ENCODE measurements around the gene PLAAT3. TPM values are rescaled to one million over a fixed set of nuclear protein-coding genes. Genes with fewer than 3 reads are reported as not detected.

PLAAT3 gene
- total RNA-seq, 1 donor from 2014 or later: 15.5 TPM

DNA sequence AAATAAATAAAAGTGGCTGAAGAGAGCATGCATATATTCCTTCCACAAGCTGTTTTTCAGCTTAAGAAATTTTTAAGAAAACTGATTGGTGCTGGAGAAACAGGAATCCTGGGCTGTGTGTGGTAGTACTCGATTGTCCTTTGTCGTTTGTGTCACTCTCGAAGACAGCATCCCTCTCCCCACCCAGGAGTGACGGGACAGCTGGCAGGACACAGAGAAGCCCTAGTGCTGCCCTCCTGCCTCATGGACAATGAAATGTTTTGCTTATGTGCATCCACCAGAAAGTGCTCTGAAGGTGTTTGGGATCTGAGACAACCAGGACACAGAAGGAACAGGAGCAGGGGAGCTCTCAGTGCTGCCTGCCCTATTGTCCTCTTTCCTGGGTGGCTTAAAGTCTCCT is 64.8 kb downstream of the PLAAT3 start:
- H3K9me3 Mint-ChIP-seq (ENCODE audit: unreplicated experiment): peaks cover 2% of the 10 kb centered on the region
- H3K9ac ChIP-seq (ENCODE audit: low read length): no peak overlapping the region
- H3K27ac Mint-ChIP-seq (ENCODE audit: unreplicated experiment): no peak overlapping the region
- no peaks in the 10 kb centered on the region for H3K9me3 ChIP-seq (ENCODE audit: insufficient read depth, low read depth, low read length)
- no peak for DNase-seq (ENCODE audit: low read depth)
- TF ChIP-seq, protein P1, sequence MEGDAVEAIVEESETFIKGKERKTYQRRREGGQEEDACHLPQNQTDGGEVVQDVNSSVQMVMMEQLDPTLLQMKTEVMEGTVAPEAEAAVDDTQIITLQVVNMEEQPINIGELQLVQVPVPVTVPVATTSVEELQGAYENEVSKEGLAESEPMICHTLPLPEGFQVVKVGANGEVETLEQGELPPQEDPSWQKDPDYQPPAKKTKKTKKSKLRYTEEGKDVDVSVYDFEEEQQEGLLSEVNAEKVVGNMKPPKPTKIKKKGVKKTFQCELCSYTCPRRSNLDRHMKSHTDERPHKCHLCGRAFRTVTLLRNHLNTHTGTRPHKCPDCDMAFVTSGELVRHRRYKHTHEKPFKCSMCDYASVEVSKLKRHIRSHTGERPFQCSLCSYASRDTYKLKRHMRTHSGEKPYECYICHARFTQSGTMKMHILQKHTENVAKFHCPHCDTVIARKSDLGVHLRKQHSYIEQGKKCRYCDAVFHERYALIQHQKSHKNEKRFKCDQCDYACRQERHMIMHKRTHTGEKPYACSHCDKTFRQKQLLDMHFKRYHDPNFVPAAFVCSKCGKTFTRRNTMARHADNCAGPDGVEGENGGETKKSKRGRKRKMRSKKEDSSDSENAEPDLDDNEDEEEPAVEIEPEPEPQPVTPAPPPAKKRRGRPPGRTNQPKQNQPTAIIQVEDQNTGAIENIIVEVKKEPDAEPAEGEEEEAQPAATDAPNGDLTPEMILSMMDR (IDR thresholded peaks at IDR 0.05; ENCODE audit: insufficient read depth, low read depth, low read length): no peak
- TF ChIP-seq EZH2 (IDR thresholded peaks at IDR 0.05; ENCODE audit: insufficient read depth, low read length): no peak
- H2AFZ ChIP-seq (ENCODE audit: low read depth, low read length): no peak overlapping the region
- no peak for FAIRE-seq
- no peak overlapping the region for H3K4me2 ChIP-seq (ENCODE audit: low read length)
- H3K79me2 ChIP-seq (ENCODE audit: insufficient read depth, low read length): no peaks in the 10 kb centered on the region
- H3K27me3 ChIP-seq (ENCODE audit: insufficient read depth, low read length): no peaks in the 10 kb centered on the region
- no peaks in the 10 kb centered on the region for H3K36me3 ChIP-seq (ENCODE audit: insufficient read depth, low read length)
- peaks cover 4% of the 10 kb centered on the region for H3K27me3 Mint-ChIP-seq (ENCODE audit: low read depth, unreplicated experiment)
- H3K36me3 Mint-ChIP-seq (ENCODE audit: low read depth, unreplicated experiment): no peaks in the 10 kb centered on the region
- no peaks in the 10 kb centered on the region for H4K20me1 ChIP-seq (ENCODE audit: insufficient read depth, low read length)
- H3K4me1 ChIP-seq (ENCODE audit: insufficient read depth, low read length): no peaks in the 10 kb centered on the region
- no peak overlapping the region for H3K4me3 Mint-ChIP-seq (ENCODE audit: unreplicated experiment)
- no peak overlapping the region for H3K4me3 ChIP-seq (ENCODE audit: insufficient read depth, low read depth, low read length)
- H3K4me1 Mint-ChIP-seq (ENCODE audit: low read depth, unreplicated experiment): peaks cover 8% of the 10 kb centered on the region
- H3K27ac ChIP-seq (ENCODE audit: low read depth, low read length): no peak overlapping the region

DNA sequence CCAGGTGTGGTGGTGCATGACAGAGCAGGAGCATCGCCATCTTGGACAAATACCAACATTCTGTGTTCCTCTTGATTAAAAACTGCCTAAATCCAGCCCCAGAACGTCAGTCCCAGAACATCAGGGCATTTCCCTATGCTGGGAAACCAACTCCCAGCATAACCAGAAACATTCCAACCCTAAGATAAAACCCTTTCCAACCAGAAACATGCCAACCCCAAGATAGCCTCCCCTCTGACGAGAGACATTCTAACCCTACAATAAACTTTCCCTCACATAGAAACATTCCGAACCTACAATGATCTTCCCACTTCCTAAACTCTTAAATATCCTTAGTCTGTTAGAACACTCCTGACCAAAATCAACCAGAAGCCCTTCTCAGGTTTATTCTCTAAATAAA is 66.1 kb downstream of the PLAAT3 start:
- DNase-seq (ENCODE audit: low read depth): no peak
- H3K9me3 ChIP-seq (ENCODE audit: insufficient read depth, low read depth, low read length): no peaks in the 10 kb centered on the region
- peaks cover 4% of the 10 kb centered on the region for H3K27me3 Mint-ChIP-seq (ENCODE audit: low read depth, unreplicated experiment)
- no peak for FAIRE-seq
- H3K4me1 ChIP-seq (ENCODE audit: insufficient read depth, low read length): no peaks in the 10 kb centered on the region
- no peaks in the 10 kb centered on the region for H4K20me1 ChIP-seq (ENCODE audit: insufficient read depth, low read length)
- H3K79me2 ChIP-seq (ENCODE audit: insufficient read depth, low read length): no peaks in the 10 kb centered on the region
- no peak overlapping the region for H3K4me3 ChIP-seq (ENCODE audit: insufficient read depth, low read depth, low read length)
- H3K4me3 Mint-ChIP-seq (ENCODE audit: unreplicated experiment): no peak overlapping the region
- TF ChIP-seq, protein P1 (IDR thresholded peaks at IDR 0.05; ENCODE audit: insufficient read depth, low read depth, low read length): no peak
- TF ChIP-seq EZH2 (IDR thresholded peaks at IDR 0.05; ENCODE audit: insufficient read depth, low read length): no peak
- H3K36me3 ChIP-seq (ENCODE audit: insufficient read depth, low read length): no peaks in the 10 kb centered on the region
- H3K27me3 ChIP-seq (ENCODE audit: insufficient read depth, low read length): no peaks in the 10 kb centered on the region
- H3K9ac ChIP-seq (ENCODE audit: low read length): no peak overlapping the region
- H3K4me1 Mint-ChIP-seq (ENCODE audit: low read depth, unreplicated experiment): no peaks in the 10 kb centered on the region
- H3K36me3 Mint-ChIP-seq (ENCODE audit: low read depth, unreplicated experiment): no peaks in the 10 kb centered on the region
- peaks cover 2% of the 10 kb centered on the region for H3K9me3 Mint-ChIP-seq (ENCODE audit: unreplicated experiment)
- H3K27ac Mint-ChIP-seq (ENCODE audit: unreplicated experiment): no peak overlapping the region
- no peak overlapping the region for H3K27ac ChIP-seq (ENCODE audit: low read depth, low read length)
- no peak overlapping the region for H3K4me2 ChIP-seq (ENCODE audit: low read length)
- no peak overlapping the region for H2AFZ ChIP-seq (ENCODE audit: low read depth, low read length)

DNA sequence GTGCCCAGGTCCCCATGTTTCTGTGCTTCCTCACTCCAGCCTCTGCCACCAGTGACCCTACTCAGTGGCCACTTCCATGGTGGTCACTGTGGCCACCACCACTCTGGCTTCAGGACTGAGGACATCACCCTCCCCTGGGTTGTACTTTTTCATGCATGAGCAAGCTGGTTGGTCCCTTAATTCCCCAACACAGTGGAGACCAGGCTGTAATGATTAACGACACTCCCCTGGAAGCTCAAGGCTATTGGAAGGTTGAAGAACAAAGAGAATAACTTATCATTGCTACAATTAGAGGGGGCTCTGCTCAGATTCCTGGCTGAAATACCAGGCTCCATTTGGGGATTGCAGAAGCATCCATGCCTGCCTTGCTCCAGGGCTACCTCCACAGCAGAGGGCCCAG is 67.2 kb downstream of the PLAAT3 start:
- H3K36me3 Mint-ChIP-seq (ENCODE audit: low read depth, unreplicated experiment): no peaks in the 10 kb centered on the region
- no peak overlapping the region for H3K4me3 ChIP-seq (ENCODE audit: insufficient read depth, low read depth, low read length)
- DNase-seq (ENCODE audit: low read depth): no peak
- no peak for FAIRE-seq
- no peaks in the 10 kb centered on the region for H3K36me3 ChIP-seq (ENCODE audit: insufficient read depth, low read length)
- no peaks in the 10 kb centered on the region for H3K79me2 ChIP-seq (ENCODE audit: insufficient read depth, low read length)
- no peak overlapping the region for H2AFZ ChIP-seq (ENCODE audit: low read depth, low read length)
- H3K27ac Mint-ChIP-seq (ENCODE audit: unreplicated experiment): no peak overlapping the region
- H3K9me3 Mint-ChIP-seq (ENCODE audit: unreplicated experiment): peaks cover 2% of the 10 kb centered on the region
- H3K27ac ChIP-seq (ENCODE audit: low read depth, low read length): no peak overlapping the region
- no peak overlapping the region for H3K4me2 ChIP-seq (ENCODE audit: low read length)
- no peaks in the 10 kb centered on the region for H3K4me1 ChIP-seq (ENCODE audit: insufficient read depth, low read length)
- no peaks in the 10 kb centered on the region for H4K20me1 ChIP-seq (ENCODE audit: insufficient read depth, low read length)
- no peaks in the 10 kb centered on the region for H3K27me3 ChIP-seq (ENCODE audit: insufficient read depth, low read length)
- no peaks in the 10 kb centered on the region for H3K9me3 ChIP-seq (ENCODE audit: insufficient read depth, low read depth, low read length)
- no peak overlapping the region for H3K4me3 Mint-ChIP-seq (ENCODE audit: unreplicated experiment)
- H3K4me1 Mint-ChIP-seq (ENCODE audit: low read depth, unreplicated experiment): no peaks in the 10 kb centered on the region
- no peak overlapping the region for H3K9ac ChIP-seq (ENCODE audit: low read length)
- no peak for TF ChIP-seq EZH2 (IDR thresholded peaks at IDR 0.05; ENCODE audit: insufficient read depth, low read length)
- TF ChIP-seq, protein P1 (IDR thresholded peaks at IDR 0.05; ENCODE audit: insufficient read depth, low read depth, low read length): no peak
- peaks cover 6% of the 10 kb centered on the region for H3K27me3 Mint-ChIP-seq (ENCODE audit: low read depth, unreplicated experiment)
